ENCODE measurements around the gene KPTN. TPM values are rescaled to one million over a fixed set of nuclear protein-coding genes. Genes with fewer than 3 reads are reported as not detected.

KPTN gene
- total and polyA plus RNA-seq, 2 donors (not counting 1 experiment from before 2014, with no cell fraction given) = 8.1 to 11.4 TPM

GRCh38 chr19:47469719-47470118 is 14.3 kb downstream of the KPTN start:
- Mint-ChIP-seq H3K4me1 (peaks cover 8% of the 10 kb centered on the region), H3K27ac (no peak overlapping the region), H3K27me3 (peaks cover 53% of the 10 kb centered on the region), H3K9me3 (ENCODE audit: insufficient read depth) (no peaks in the 10 kb centered on the region), H3K4me3 (no peak overlapping the region)
- H3K27ac ChIP-seq (ENCODE audit: low read length in 2 of 2) = no peak overlapping the region
- intact Hi-C loops (cut with micrococcal nuclease) = no loop called here
- no peaks in the 10 kb centered on the region for H3K36me3 ChIP-seq (replicated peaks in 1 of 2; ENCODE audit: control extremely low read depth in 1 of 2, control insufficient read depth in 1 of 2, extremely low read depth in 1 of 2, insufficient read depth in 2 of 2, low read length in 1 of 2)
- TF ChIP-seq EZH2 (IDR thresholded peaks at IDR 0.05; ENCODE audit: borderline replicate concordance, insufficient read depth, low read depth, low read length, poor library complexity, severe bottlenecking) (no peak), CTCF (IDR thresholded peaks at IDR 0.05) (no peak)
- no peak overlapping the region for H3K4me2 ChIP-seq (replicated peaks; ENCODE audit: low read depth, low read length, poor library complexity, severe bottlenecking)
- ChIA-PET POLR2A (no interaction called here), CTCF (no interaction called here)
- peaks cover 0 to 9% (median 0%) of the 10 kb centered on the region in 3 donors for H3K9me3 ChIP-seq (ENCODE audit: control extremely low read depth in 1 of 3, control insufficient read depth in 2 of 3, insufficient read depth in 1 of 3, low read length in 2 of 3)
- no peaks in the 10 kb centered on the region for H3K79me2 ChIP-seq (ENCODE audit: control insufficient read depth, insufficient read depth, low read length)
- no peak overlapping the region for H3K9ac ChIP-seq (ENCODE audit: low read length)
- no peak overlapping the region for H3K4me3 ChIP-seq (ENCODE audit: control extremely low read depth in 1 of 5, extremely low read depth in 1 of 5, insufficient read depth in 1 of 5, low read depth in 2 of 5, low read length in 4 of 5)
- H2AFZ ChIP-seq (ENCODE audit: insufficient read depth, low read depth, low read length, poor library complexity, severe bottlenecking) = no peak overlapping the region
- H3K4me1 ChIP-seq (ENCODE audit: control insufficient read depth in 2 of 2, insufficient read depth in 2 of 2, low read length in 2 of 2) = peaks cover 12 to 19% of the 10 kb centered on the region in 2 donors
- WGBS (ENCODE audit: insufficient coverage) = 33% methylated on average over 4 of the region's 12 CpGs
- H3K27me3 ChIP-seq (replicated peaks in 1 of 4; ENCODE audit: control extremely low read depth in 1 of 4, control insufficient read depth in 3 of 4, insufficient read depth in 4 of 4, low read length in 3 of 4) = peaks cover 0 to 65% (median 25%) of the 10 kb centered on the region in 4 experiments
- ATAC-seq (ENCODE audit: low read depth) (no peak), DNase-seq (no peak)
- no peaks in the 10 kb centered on the region for H4K20me1 ChIP-seq (ENCODE audit: control insufficient read depth, insufficient read depth, low read length, poor library complexity, severe bottlenecking)

- ChIA-PET POLR2A (no interaction called here), CTCF (no interaction called here)
- intact Hi-C loops (cut with micrococcal nuclease) = no loop called here
- Histone ChIP-seq H3K79me2 (ENCODE audit: control insufficient read depth, insufficient read depth, low read length) (no peaks in the 10 kb centered on the region), H3K4me2 (replicated peaks; ENCODE audit: low read depth, low read length, poor library complexity, severe bottlenecking) (no peak overlapping the region), H3K4me1 (ENCODE audit: control insufficient read depth in 2 of 2, insufficient read depth in 2 of 2, low read length in 2 of 2) (peaks cover 12 to 19% of the 10 kb centered on the region in 2 donors), H3K4me3 (ENCODE audit: control extremely low read depth in 1 of 5, extremely low read depth in 1 of 5, insufficient read depth in 1 of 5, low read depth in 2 of 5, low read length in 4 of 5) (no peak overlapping the region), H2AFZ (ENCODE audit: insufficient read depth, low read depth, low read length, poor library complexity, severe bottlenecking) (no peak overlapping the region), H3K36me3 (replicated peaks in 1 of 2; ENCODE audit: control extremely low read depth in 1 of 2, control insufficient read depth in 1 of 2, extremely low read depth in 1 of 2, insufficient read depth in 2 of 2, low read length in 1 of 2) (no peaks in the 10 kb centered on the region), H4K20me1 (ENCODE audit: control insufficient read depth, insufficient read depth, low read length, poor library complexity, severe bottlenecking) (no peaks in the 10 kb centered on the region), H3K27me3 (replicated peaks in 1 of 4; ENCODE audit: control extremely low read depth in 1 of 4, control insufficient read depth in 3 of 4, insufficient read depth in 4 of 4, low read length in 3 of 4) (peaks cover 0 to 68% (median 25%) of the 10 kb centered on the region in 4 experiments), H3K27ac (ENCODE audit: low read length in 2 of 2) (no peak overlapping the region), H3K9ac (ENCODE audit: low read length) (no peak overlapping the region), H3K9me3 (ENCODE audit: control extremely low read depth in 1 of 3, control insufficient read depth in 2 of 3, insufficient read depth in 1 of 3, low read length in 2 of 3) (peaks cover 0 to 9% (median 0%) of the 10 kb centered on the region in 3 donors)
- TF ChIP-seq EZH2 (IDR thresholded peaks at IDR 0.05; ENCODE audit: borderline replicate concordance, insufficient read depth, low read depth, low read length, poor library complexity, severe bottlenecking) = no peak
- TF ChIP-seq CTCF (IDR thresholded peaks at IDR 0.05) = no peak
- 40% methylated on average over 5 of the region's 6 CpGs for WGBS (ENCODE audit: insufficient coverage)
- Mint-ChIP-seq H3K9me3 (ENCODE audit: insufficient read depth) (no peaks in the 10 kb centered on the region), H3K27me3 (peaks cover 57% of the 10 kb centered on the region), H3K4me1 (peaks cover 8% of the 10 kb centered on the region), H3K27ac (no peak overlapping the region), H3K4me3 (no peak overlapping the region)
- DNase-seq (no peak), ATAC-seq (ENCODE audit: low read depth) (no peak)
Observed at GRCh38 chr19:47469363-47469700, 14.7 kb downstream of the KPTN start.
